WTC11 (cell line): ENCODE results near the gene DNAAF8. TPM values are rescaled to one million over a fixed set of nuclear protein-coding genes. Genes with fewer than 3 reads are reported as not detected.

ENCODE experiments used
- ATAC-seq: fragments of 200-7000 bp; cut with Tn5 transposase; 2 replicates; pipeline ENCODE4 v1.10.0; 2021; ENCODE audit warnings: mild to moderate bottlenecking, moderate library complexity
- CTCF ChIA-PET: fragments of 300-600 bp; sonication (Branson Sonifier 250); formaldehyde crosslinking; loops from one replicate; lab custom pipeline; 2021; ENCODE audit warnings: antibody characterized with exemption; lab: Charles Lee
- POLR2A ChIA-PET: fragments of 350-600 bp; sonication (Branson Sonifier 250); formaldehyde crosslinking; loops from one replicate; lab custom pipeline; 2021; ENCODE audit warnings: antibody characterized with exemption; lab: Charles Lee
- DNase-seq: peaks from one replicate; pipeline ENCODE4 v3.0.0; 2021; ENCODE audit warnings: low spot score
- H3K27ac Mint-ChIP-seq: 2 replicates; pipeline ENCODE4 v1.8.0; 2021; ENCODE audit warnings: mixed read lengths
- H3K27me3 Mint-ChIP-seq: 2 replicates; pipeline ENCODE4 v1.8.0; 2021; ENCODE audit warnings: low read depth, mild to moderate bottlenecking, moderate library complexity, mixed read lengths
- H3K36me3 Mint-ChIP-seq: 2 replicates; pipeline ENCODE4 v1.8.0; 2021; ENCODE audit warnings: mixed read lengths
- H3K4me1 Mint-ChIP-seq: 2 replicates; pipeline ENCODE4 v1.8.0; 2022; ENCODE audit warnings: mixed read lengths
- H3K4me3 Mint-ChIP-seq: 2 replicates; pipeline ENCODE4 v1.8.0; 2021; ENCODE audit warnings: mild to moderate bottlenecking, moderate library complexity, mixed read lengths
- H3K9me3 Mint-ChIP-seq: 2 replicates; pipeline ENCODE4 v1.8.0; 2021; ENCODE audit warnings: mixed read lengths
- ELF4 ChIP-seq: sonication (generic); formaldehyde crosslinking; IDR thresholded peaks from 2 replicates; pipeline ENCODE4 v1.8.1; 2022; ENCODE audit warnings: low read depth, mild to moderate bottlenecking, moderate library complexity, missing genetic modification reagents
- ETV6 ChIP-seq: sonication (generic); formaldehyde crosslinking; IDR thresholded peaks from 2 replicates; pipeline ENCODE4 v1.8.1; 2022; ENCODE audit warnings: mild to moderate bottlenecking, missing genetic modification reagents
- FOXP1 ChIP-seq: sonication (generic); formaldehyde crosslinking; IDR thresholded peaks from 2 replicates; pipeline ENCODE4 v1.8.0; 2022; ENCODE audit warnings: missing genetic modification reagents, mild to moderate bottlenecking, moderate library complexity, borderline replicate concordance
- OVOL2 ChIP-seq: fragments of 250-450 bp; sonication (Bioruptor Pico); IDR thresholded peaks from 2 replicates; pipeline ENCODE4 v1.9.0; 2021; ENCODE audit warnings: mild to moderate bottlenecking, borderline replicate concordance
- RELA ChIP-seq: sonication (generic); formaldehyde crosslinking; IDR thresholded peaks from 2 replicates; pipeline ENCODE4 v1.8.1; 2022; ENCODE audit warnings: missing genetic modification reagents, mild to moderate bottlenecking, borderline replicate concordance
- SMAD3 ChIP-seq: sonication (generic); formaldehyde crosslinking; IDR thresholded peaks from 2 replicates; pipeline ENCODE4 v1.8.0; 2022; ENCODE audit warnings: missing genetic modification reagents, mild to moderate bottlenecking, borderline replicate concordance
- ZNF121 ChIP-seq: sonication (generic); formaldehyde crosslinking; IDR thresholded peaks from 2 replicates; pipeline ENCODE4 v1.8.0; 2023; ENCODE audit warnings: missing genetic modification reagents
- total RNA-seq: library from RNA; stranded (reverse); gene quantifications from 3 replicates; pipeline ENCODE4 v1.2.3, GENCODE V29; 2021
- TF ChIP-seq, protein P1 (sequence below): fragments of 250-450 bp; sonication (Bioruptor Pico); IDR thresholded peaks from 2 replicates; pipeline ENCODE4 v2.1.2; 2022; ENCODE audit warnings: mild to moderate bottlenecking, moderate library complexity
- TF ChIP-seq, protein P2 (sequence below): fragments of 250-450 bp; sonication (Bioruptor Pico); IDR thresholded peaks from 2 replicates; pipeline ENCODE4 v1.9.0; 2021; ENCODE audit warnings: moderate library complexity, mild to moderate bottlenecking, inconsistent platforms, borderline replicate concordance
- TF ChIP-seq, protein P3 (sequence below): sonication (generic); formaldehyde crosslinking; IDR thresholded peaks from 2 replicates; pipeline ENCODE4 v1.8.0; 2022; ENCODE audit warnings: mild to moderate bottlenecking, missing genetic modification reagents
- TF ChIP-seq, protein P4 (sequence below): sonication (generic); formaldehyde crosslinking; IDR thresholded peaks from 2 replicates; pipeline ENCODE4 v1.8.1; 2022; ENCODE audit warnings: low read depth, missing genetic modification reagents, borderline replicate concordance
- TF ChIP-seq, protein P5 (sequence below): sonication (generic); formaldehyde crosslinking; IDR thresholded peaks from 2 replicates; pipeline ENCODE4 v1.8.1; 2022; ENCODE audit warnings: mild to moderate bottlenecking, moderate library complexity, missing genetic modification reagents
- TF ChIP-seq, protein P6 (sequence below): sonication (generic); formaldehyde crosslinking; IDR thresholded peaks from 2 replicates; pipeline ENCODE4 v1.8.0; 2022; ENCODE audit warnings: mild to moderate bottlenecking, missing genetic modification reagents

Gene DNAAF8
- total RNA-seq, 1 experiment from 2014 or later = 0.09 TPM

DNA sequence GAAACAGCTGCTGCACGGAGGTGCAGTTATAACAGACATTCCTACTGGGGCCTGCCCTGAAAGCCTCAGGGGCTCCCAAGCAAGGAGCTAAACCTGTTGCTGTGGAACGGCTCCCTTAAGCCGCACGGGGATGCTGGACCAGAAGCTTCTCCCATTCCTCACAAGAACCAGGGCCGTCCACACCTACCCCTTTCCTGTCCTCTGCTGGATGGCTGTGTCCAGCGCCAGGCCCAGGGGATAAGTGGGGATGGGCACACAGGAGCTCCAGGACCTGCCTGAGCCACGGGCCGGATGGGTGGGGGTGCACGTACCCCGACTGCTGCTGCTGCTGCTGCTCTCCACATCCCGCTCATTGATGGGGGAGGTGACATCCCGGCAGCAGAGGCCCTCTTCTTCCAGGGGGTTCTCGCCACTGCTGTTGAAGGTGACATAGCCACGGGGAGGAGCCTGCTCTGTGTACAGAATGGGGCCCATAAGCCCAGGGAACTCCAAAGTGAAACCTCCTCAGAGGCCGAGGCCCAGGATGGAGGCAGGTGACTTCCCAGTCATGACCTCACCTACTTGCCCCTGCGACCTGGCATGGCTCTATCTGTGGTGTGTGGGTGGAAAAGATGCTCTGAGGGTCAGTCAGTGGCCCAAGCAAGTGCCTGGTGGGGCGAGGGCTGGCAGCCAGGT, 32.4 kb upstream of the DNAAF8 start:
- Mint-ChIP-seq H3K9me3 (no peaks in the 10 kb centered on the region), H3K4me1 (no peaks in the 10 kb centered on the region), H3K27ac (no peak overlapping the region; the same call in 1 of the 2 replicates), H3K36me3 (peaks cover 31% of the 10 kb centered on the region), H3K27me3 (no peaks in the 10 kb centered on the region), H3K4me3 (no peak overlapping the region)
- DNase-seq (no peak), ATAC-seq (no peak)
- ChIA-PET CTCF (interaction anchor here (1.5 kb wide), 1 partner anchor 19 kb away, joined by 4 read pairs; no protein-coding TSS in a partner anchor), POLR2A (interaction anchor here (1.2 kb wide), 1 partner anchor 9 kb away, joined by 3 read pairs; the partner anchor contains the start of gene NUDT16L1)
- TF ChIP-seq, protein P1, sequence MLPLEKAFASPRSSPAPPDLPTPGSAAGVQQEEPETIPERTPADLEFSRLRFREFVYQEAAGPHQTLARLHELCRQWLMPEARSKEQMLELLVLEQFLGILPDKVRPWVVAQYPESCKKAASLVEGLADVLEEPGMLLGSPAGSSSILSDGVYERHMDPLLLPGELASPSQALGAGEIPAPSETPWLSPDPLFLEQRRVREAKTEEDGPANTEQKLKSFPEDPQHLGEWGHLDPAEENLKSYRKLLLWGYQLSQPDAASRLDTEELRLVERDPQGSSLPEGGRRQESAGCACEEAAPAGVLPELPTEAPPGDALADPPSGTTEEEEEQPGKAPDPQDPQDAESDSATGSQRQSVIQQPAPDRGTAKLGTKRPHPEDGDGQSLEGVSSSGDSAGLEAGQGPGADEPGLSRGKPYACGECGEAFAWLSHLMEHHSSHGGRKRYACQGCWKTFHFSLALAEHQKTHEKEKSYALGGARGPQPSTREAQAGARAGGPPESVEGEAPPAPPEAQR = no peak
- no peak for TF ChIP-seq ZNF121 (CRISPR knock-in tag)
- TF ChIP-seq, protein P2, sequence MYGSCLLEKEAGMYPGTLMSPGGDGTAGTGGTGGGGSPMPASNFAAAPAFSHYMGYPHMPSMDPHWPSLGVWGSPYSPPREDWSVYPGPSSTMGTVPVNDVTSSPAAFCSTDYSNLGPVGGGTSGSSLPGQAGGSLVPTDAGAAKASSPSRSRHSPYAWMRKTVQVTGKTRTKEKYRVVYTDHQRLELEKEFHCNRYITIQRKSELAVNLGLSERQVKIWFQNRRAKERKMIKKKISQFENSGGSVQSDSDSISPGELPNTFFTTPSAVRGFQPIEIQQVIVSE (CRISPR knock-in tag) = no peak

DNA sequence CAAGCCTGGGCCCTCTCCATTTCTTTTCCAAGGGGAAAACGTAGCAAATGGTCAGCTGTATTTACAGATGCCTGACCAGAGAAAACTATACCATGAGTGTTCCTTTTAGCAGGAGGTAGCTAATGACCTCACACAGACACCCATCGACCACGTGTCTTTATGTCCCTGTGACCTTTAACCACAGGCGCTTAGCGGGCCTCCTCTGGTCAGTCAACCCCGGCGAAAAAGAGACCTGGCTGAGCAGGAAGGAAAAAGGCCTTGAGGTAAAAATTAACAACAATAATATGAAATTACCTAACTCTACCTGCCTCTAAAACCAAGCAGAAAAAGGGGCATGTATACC, 31.9 kb upstream of the DNAAF8 start:
- no peak for DNase-seq
- H3K27ac Mint-ChIP-seq = no peak overlapping the region; the same call in 1 of the 2 replicates
- no peaks in the 10 kb centered on the region for H3K9me3 Mint-ChIP-seq
- no peaks in the 10 kb centered on the region for H3K27me3 Mint-ChIP-seq
- TF ChIP-seq RELA (CRISPR knock-in tag) (no peak), ELF4 (no peak), ETV6 (no peak)
- TF ChIP-seq, protein P3, sequence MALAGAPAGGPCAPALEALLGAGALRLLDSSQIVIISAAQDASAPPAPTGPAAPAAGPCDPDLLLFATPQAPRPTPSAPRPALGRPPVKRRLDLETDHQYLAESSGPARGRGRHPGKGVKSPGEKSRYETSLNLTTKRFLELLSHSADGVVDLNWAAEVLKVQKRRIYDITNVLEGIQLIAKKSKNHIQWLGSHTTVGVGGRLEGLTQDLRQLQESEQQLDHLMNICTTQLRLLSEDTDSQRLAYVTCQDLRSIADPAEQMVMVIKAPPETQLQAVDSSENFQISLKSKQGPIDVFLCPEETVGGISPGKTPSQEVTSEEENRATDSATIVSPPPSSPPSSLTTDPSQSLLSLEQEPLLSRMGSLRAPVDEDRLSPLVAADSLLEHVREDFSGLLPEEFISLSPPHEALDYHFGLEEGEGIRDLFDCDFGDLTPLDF (CRISPR knock-in tag) = no peak
- H3K4me1 Mint-ChIP-seq = no peaks in the 10 kb centered on the region
- H3K36me3 Mint-ChIP-seq = peaks cover 34% of the 10 kb centered on the region
- no peak for ATAC-seq
- no peak overlapping the region for H3K4me3 Mint-ChIP-seq
- CTCF ChIA-PET = interaction anchor here (1.5 kb wide), 1 partner anchor 20 kb away, joined by 4 read pairs; no protein-coding TSS in a partner anchor
- POLR2A ChIA-PET = interaction anchor here (1.2 kb wide), 1 partner anchor 9 kb away, joined by 3 read pairs; the partner anchor contains the start of gene NUDT16L1

DNA sequence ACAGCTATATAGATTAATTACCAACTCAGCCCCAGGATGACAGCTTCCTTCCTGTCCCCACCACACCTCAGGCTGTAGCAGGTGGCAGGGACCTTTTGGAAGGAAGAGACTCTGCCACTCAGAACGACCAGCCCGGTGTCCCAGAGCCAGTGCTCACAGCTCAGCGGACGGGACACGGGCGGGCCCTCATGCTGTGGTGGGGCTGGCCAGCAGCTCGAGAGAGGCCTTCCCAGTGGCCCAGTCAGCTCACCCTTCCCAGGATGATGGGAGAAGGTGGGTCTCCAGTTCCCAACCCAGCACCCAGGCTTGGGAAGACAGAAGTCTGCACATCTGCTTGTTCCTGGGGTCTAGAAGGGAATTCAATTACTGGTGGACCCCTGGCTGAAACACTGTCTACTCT, 30.4 kb upstream of the DNAAF8 start:
- no peaks in the 10 kb centered on the region for H3K9me3 Mint-ChIP-seq
- DNase-seq (no peak), ATAC-seq (no peak)
- POLR2A ChIA-PET = no interaction called here
- no peaks in the 10 kb centered on the region for H3K27me3 Mint-ChIP-seq
- TF ChIP-seq OVOL2 (CRISPR knock-in tag) (no peak), SMAD3 (CRISPR knock-in tag) (no peak), FOXP1 (no peak)
- TF ChIP-seq, protein P4, sequence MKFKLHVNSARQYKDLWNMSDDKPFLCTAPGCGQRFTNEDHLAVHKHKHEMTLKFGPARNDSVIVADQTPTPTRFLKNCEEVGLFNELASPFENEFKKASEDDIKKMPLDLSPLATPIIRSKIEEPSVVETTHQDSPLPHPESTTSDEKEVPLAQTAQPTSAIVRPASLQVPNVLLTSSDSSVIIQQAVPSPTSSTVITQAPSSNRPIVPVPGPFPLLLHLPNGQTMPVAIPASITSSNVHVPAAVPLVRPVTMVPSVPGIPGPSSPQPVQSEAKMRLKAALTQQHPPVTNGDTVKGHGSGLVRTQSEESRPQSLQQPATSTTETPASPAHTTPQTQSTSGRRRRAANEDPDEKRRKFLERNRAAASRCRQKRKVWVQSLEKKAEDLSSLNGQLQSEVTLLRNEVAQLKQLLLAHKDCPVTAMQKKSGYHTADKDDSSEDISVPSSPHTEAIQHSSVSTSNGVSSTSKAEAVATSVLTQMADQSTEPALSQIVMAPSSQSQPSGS = no peak
- TF ChIP-seq, protein P5, sequence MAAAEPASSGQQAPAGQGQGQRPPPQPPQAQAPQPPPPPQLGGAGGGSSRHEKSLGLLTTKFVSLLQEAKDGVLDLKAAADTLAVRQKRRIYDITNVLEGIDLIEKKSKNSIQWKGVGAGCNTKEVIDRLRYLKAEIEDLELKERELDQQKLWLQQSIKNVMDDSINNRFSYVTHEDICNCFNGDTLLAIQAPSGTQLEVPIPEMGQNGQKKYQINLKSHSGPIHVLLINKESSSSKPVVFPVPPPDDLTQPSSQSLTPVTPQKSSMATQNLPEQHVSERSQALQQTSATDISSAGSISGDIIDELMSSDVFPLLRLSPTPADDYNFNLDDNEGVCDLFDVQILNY (CRISPR knock-in tag) = no peak
- TF ChIP-seq, protein P6, sequence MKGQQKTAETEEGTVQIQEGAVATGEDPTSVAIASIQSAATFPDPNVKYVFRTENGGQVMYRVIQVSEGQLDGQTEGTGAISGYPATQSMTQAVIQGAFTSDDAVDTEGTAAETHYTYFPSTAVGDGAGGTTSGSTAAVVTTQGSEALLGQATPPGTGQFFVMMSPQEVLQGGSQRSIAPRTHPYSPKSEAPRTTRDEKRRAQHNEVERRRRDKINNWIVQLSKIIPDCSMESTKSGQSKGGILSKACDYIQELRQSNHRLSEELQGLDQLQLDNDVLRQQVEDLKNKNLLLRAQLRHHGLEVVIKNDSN (CRISPR knock-in tag) = no peak
- no peak overlapping the region for H3K4me3 Mint-ChIP-seq
- no peak overlapping the region for H3K27ac Mint-ChIP-seq
- CTCF ChIA-PET = interaction anchor here (1.4 to 2.6 kb wide), 2 partner anchors 8 to 21 kb away, joined by 7 to 9 read pairs; no protein-coding TSS in a partner anchor
- peaks cover 34% of the 10 kb centered on the region for H3K36me3 Mint-ChIP-seq
- H3K4me1 Mint-ChIP-seq = no peaks in the 10 kb centered on the region
